ENCODE data around the gene MLLT3.

GRCh38 chr9:20387062-20387461 is 235.2 kb downstream of the MLLT3 start:
- TF ChIP-seq CTCF (conservative IDR thresholded peaks at IDR 0.05 in 1 of 2, IDR thresholded peaks at IDR 0.05 in 1 of 2; ENCODE audit: low read depth in 1 of 2, low read length in 2 of 2) (no peak), EZH2 (IDR thresholded peaks at IDR 0.05; ENCODE audit: low read length, missing control alignments) (no peak)
